GM12872 (cell line): ENCODE measurements around the gene SH3GL2.

Experiments used
- CTCF ChIP-seq: IDR thresholded peaks from 3 replicates; pipeline ENCODE4 v1.5.1; 2011; ENCODE audit warnings: low read depth, mild to moderate bottlenecking, low read length, moderate library complexity; ENCODE audit not compliant: insufficient read depth

SH3GL2 gene

GRCh38 chr9:17829812-17830385, 251.0 kb downstream of the SH3GL2 start:
- TF ChIP-seq CTCF = no peak

GRCh38 chr9:17832812-17833211, 253.9 kb downstream of the SH3GL2 start:
- no peak for TF ChIP-seq CTCF

- no peak for TF ChIP-seq CTCF
Measured at GRCh38 chr9:17833846-17834245, 255.0 kb downstream of the SH3GL2 start.

GRCh38 chr9:17837965-17838364, 259.1 kb downstream of the SH3GL2 start:
- TF ChIP-seq CTCF = no peak

- TF ChIP-seq CTCF = no peak
Measured at GRCh38 chr9:17839776-17840175, 260.9 kb downstream of the SH3GL2 start.

- TF ChIP-seq CTCF = no peak
Measured at GRCh38 chr9:17843236-17843635, 264.4 kb downstream of the SH3GL2 start.
